GM12878 (cell line): Measurements from ENCODE around the gene TRIM46. TPM values are rescaled to one million over a fixed set of nuclear protein-coding genes. Genes with fewer than 3 reads are reported as not detected.

Source experiments
- ATAC-seq: fragments of 200-7000 bp; cut with Tn5 transposase; 3 replicates; pipeline ENCODE4 v1.9.1; 2020; ENCODE audit warnings: mild to moderate bottlenecking, moderate library complexity
- BruUV-seq: library from RNA; stranded (reverse); fragments of 400-500 nt; replicated peaks from 2 replicates; lab custom pipeline; 2021; lab: Mats Ljungman, UMichigan
- CTCF ChIA-PET: fragments of 300-600 bp; sonication (Branson Sonifier 250); formaldehyde crosslinking; extraction: SDS; loops from one replicate; lab custom pipeline; 2021; ENCODE audit warnings: inconsistent platforms; lab: Yijun Ruan, JAX
- POLR2A ChIA-PET: fragments of 350-600 bp; formaldehyde crosslinking; extraction: SDS; loops from one replicate; lab custom pipeline; 2021; ENCODE audit warnings: inconsistent platforms; lab: Charles Lee
- RAD21 ChIA-PET: fragments of 300-600 bp; sonication (Branson Sonifier 250); formaldehyde crosslinking; loops from one replicate; lab custom pipeline; 2023; ENCODE audit warnings: antibody characterized with exemption; ENCODE audit not compliant: unreplicated experiment; lab: Charles Lee
- SMC1A ChIA-PET: fragments of 300-600 bp; sonication (Branson Sonifier 250); formaldehyde crosslinking; loops from one replicate; lab custom pipeline; 2023; ENCODE audit not compliant: unreplicated experiment, uncharacterized antibody; lab: Charles Lee
- DNase-seq: peaks from one replicate; pipeline ENCODE4 v3.0.0-alpha.2; 2011; ENCODE audit warnings: low read depth, low spot score
- FAIRE-seq: peaks from 3 replicates; lab custom pipeline; 2011; peaks lifted over from hg19 to GRCh38; lab: Jason Lieb, UNC
- H2AFZ ChIP-seq: 2 replicates; pipeline ENCODE4 v1.6.0; 2011; ENCODE audit warnings: low read depth, low read length, control low read depth; ENCODE audit not compliant: control insufficient read depth
- H3K27ac ChIP-seq: 2 replicates; pipeline ENCODE4 v1.5.1; 2011; ENCODE audit warnings: control low read depth; ENCODE audit not compliant: control insufficient read depth, insufficient read depth
- H3K27me3 ChIP-seq, 2 experiments: replicated peaks in 1 of 2; 2 replicates each; pipeline versions ENCODE4 v1.6.0 to v1.6.1; 2011; ENCODE audit warnings: low read length in 1 of 2; ENCODE audit not compliant: control insufficient read depth in 2 of 2, insufficient read depth in 2 of 2
- H3K36me3 ChIP-seq, 2 experiments: 2 replicates each; pipeline ENCODE4 v1.5.1; 2011; ENCODE audit warnings: low read length in 1 of 2; ENCODE audit not compliant: control insufficient read depth in 2 of 2, insufficient read depth in 2 of 2
- H3K4me1 ChIP-seq: 2 replicates; pipeline ENCODE4 v1.6.1; 2011; ENCODE audit warnings: mild to moderate bottlenecking, low read length, moderate library complexity, mixed read lengths; ENCODE audit not compliant: control insufficient read depth, insufficient read depth
- H3K4me2 ChIP-seq: 2 replicates; pipeline ENCODE4 v1.6.0; 2011; ENCODE audit warnings: control low read depth; ENCODE audit not compliant: control insufficient read depth, insufficient read depth
- H3K4me3 ChIP-seq: fragments of 200-600 bp; sonication (generic); 2 replicates; pipeline ENCODE4 v1.5.1; 2016
- H3K79me2 ChIP-seq: 2 replicates; pipeline ENCODE4 v1.6.0; 2011; ENCODE audit warnings: low read length; ENCODE audit not compliant: control insufficient read depth, insufficient read depth
- H3K9ac ChIP-seq: 2 replicates; pipeline ENCODE4 v1.8.0; 2011; ENCODE audit warnings: low read length, control low read depth, mixed read lengths; ENCODE audit not compliant: control insufficient read depth, insufficient read depth
- H3K9me3 ChIP-seq: replicated peaks from 3 replicates; pipeline ENCODE4 v1.5.1; 2011; ENCODE audit warnings: mild to moderate bottlenecking, low read length; ENCODE audit not compliant: control insufficient read depth, insufficient read depth
- H4K20me1 ChIP-seq: 2 replicates; pipeline ENCODE4 v1.6.0; 2011; ENCODE audit not compliant: control insufficient read depth, insufficient read depth
- CBX3 ChIP-seq: fragments of 200-600 bp; sonication (generic); IDR thresholded peaks from 2 replicates; pipeline ENCODE4 v1.6.1; 2016; ENCODE audit warnings: low read depth, borderline replicate concordance
- CHD1 ChIP-seq: IDR thresholded peaks from 2 replicates; pipeline ENCODE4 v1.6.1; 2012; ENCODE audit warnings: low read depth, low read length, improper control_type of control experiment
- E2F4 ChIP-seq: IDR thresholded peaks from 2 replicates; pipeline ENCODE4 v1.6.1; 2012; ENCODE audit warnings: low read depth, low read length, improper control_type of control experiment
- IRF4 ChIP-seq: IDR thresholded peaks from 2 replicates; pipeline ENCODE4 v1.6.1; 2011; ENCODE audit warnings: low read depth, low read length
- MAX ChIP-seq: IDR thresholded peaks from 2 replicates; pipeline ENCODE4 v1.6.1; 2012; ENCODE audit warnings: low read depth, low read length, improper control_type of control experiment
- MXI1 ChIP-seq: fragments of 150-350 bp; IDR thresholded peaks from 2 replicates; pipeline ENCODE4 v1.6.1; 2011; ENCODE audit warnings: low read depth, mild to moderate bottlenecking, inconsistent platforms, low read length, improper control_type of control experiment
- NR2F1 ChIP-seq: fragments of 450-650 bp; conservative IDR thresholded peaks from 2 replicates; pipeline ENCODE4 v1.6.1; 2017; ENCODE audit warnings: mild to moderate bottlenecking
- PML ChIP-seq: IDR thresholded peaks from 2 replicates; pipeline ENCODE4 v1.6.1; 2012; ENCODE audit warnings: low read length, inconsistent platforms
- SIN3A ChIP-seq: IDR thresholded peaks from 2 replicates; pipeline ENCODE4 v1.6.1; 2012; ENCODE audit warnings: low read depth, low read length, improper control_type of control experiment
- SMAD1 ChIP-seq: fragments of 450-650 bp; IDR thresholded peaks from 2 replicates; pipeline ENCODE4 v1.6.1; 2018; ENCODE audit warnings: mild to moderate bottlenecking, low read depth; ENCODE audit not compliant: partially characterized antibody
- STAT1 ChIP-seq: fragments of 450-650 bp; conservative IDR thresholded peaks from 2 replicates; pipeline ENCODE4 v1.6.1; 2014; ENCODE audit warnings: antibody characterized with exemption, mild to moderate bottlenecking
- STAT3 ChIP-seq: IDR thresholded peaks from 2 replicates; pipeline ENCODE4 v1.6.1; 2011; ENCODE audit warnings: low read depth, low read length, improper control_type of control experiment
- TCF12 ChIP-seq: IDR thresholded peaks from 2 replicates; pipeline ENCODE4 v1.6.1; 2011; ENCODE audit warnings: low read depth, mild to moderate bottlenecking, low read length
- WGBS: methylation state at CpG from one replicate; pipeline ENCODE4 v1.1.6; 2016; ENCODE audit warnings: low lambda C conversion rate; ENCODE audit not compliant: insufficient replicate concordance, insufficient coverage; ENCODE audit errors: missing lambda C conversion rate; 5-methylcytosine and 5-hydroxymethylcytosine counted together
- in situ Hi-C: fragments of 300-500 bp; cut with MboI; formaldehyde crosslinking; loops from 9 replicates; pipeline ENCODE4 v1.14.3; 2018; ENCODE audit warnings: mixed read lengths
- intact Hi-C: fragments of 100-400 bp; cut with micrococcal nuclease; formaldehyde crosslinking; loops from one replicate; pipeline ENCODE4 v1.14.2; 2022; ENCODE audit not compliant: unreplicated experiment
- polyA plus RNA-seq, 11 experiments: library from polyadenylated mRNA; depleted of rRNA in 4 of 11; unstranded in 6 of 11; stranded (reverse) in 5 of 11; fragments of >200 nt; fragmentation: Nextera tagmentation in 4 of 11; fragmentation: Illumina TruSeq in 1 of 11; extraction: Ambion mirVana in 4 of 11; extraction: Trizol in 1 of 11; gene quantifications; 1 replicate in 1 of 11; 2 replicates in 10 of 11; pipeline versions ENCODE4 v1.2.1 to v1.2.3, GENCODE V29; 2011 to 2016; ENCODE audit warnings: inconsistent platforms in 2 of 11, missing spikeins in 2 of 11, low read depth in 1 of 11
- total RNA-seq, 4 experiments: library from RNA; depleted of rRNA in 3 of 4; stranded (reverse); fragments of >200 nt in 3 of 4; fragmentation: Illumina TruSeq in 1 of 4; extraction: Trizol in 1 of 4; gene quantifications; 2 replicates each; pipeline versions ENCODE4 v1.2.1 to v1.2.3, GENCODE V29; 2013 to 2021

The TRIM46 gene
- total and polyA plus RNA-seq, 10 of the 15 experiments (the other 5 are each of a cell fraction or from before 2014, with no cell fraction given) = 0.08 to 3.1 (median 0.97) TPM

- RAD21 ChIA-PET = interaction anchor here (1.4 kb wide), 1 partner anchor 21 kb away, joined by 4 read pairs; no protein-coding TSS in a partner anchor
- no peaks in the 10 kb centered on the region; a peak in 1 of 4 replicates for H3K27me3 ChIP-seq
- SMC1A ChIA-PET = interaction anchor here (1.2 kb wide), 1 partner anchor 38 kb away, joined by 3 read pairs; no protein-coding TSS in a partner anchor
- peaks cover 14% of the 10 kb centered on the region for H3K4me1 ChIP-seq
- no peak overlapping the region for H3K4me2 ChIP-seq
- BruUV-seq = no TSS peak
- no peak for FAIRE-seq
- in situ Hi-C loops (no loop called here), intact Hi-C loops (loop anchor here (5.0 kb wide), 2 partner anchors 37 to 387 kb away; a partner anchor contains a TSS)
- H4K20me1 ChIP-seq = no peaks in the 10 kb centered on the region
- POLR2A ChIA-PET = interaction anchor here (0.6 kb wide), 1 partner anchor 41 kb away, joined by 3 read pairs; no protein-coding TSS in a partner anchor
- no peak overlapping the region for H3K9ac ChIP-seq
- TF ChIP-seq MXI1 (no peak), SMAD1 (no peak), CBX3 (no peak), E2F4 (no peak), STAT3 (no peak), PML (no peak), SIN3A (no peak), TCF12 (no peak), MAX (no peak), CHD1 (no peak), NR2F1 (no peak), IRF4 (no peak), STAT1 (no peak)
- H2AFZ ChIP-seq = no peak overlapping the region
- no peak for ATAC-seq
- no peaks in the 10 kb centered on the region for H3K36me3 ChIP-seq
- CTCF ChIA-PET = interaction anchor here (0.6 to 5.7 kb wide), 6 partner anchors 11 to 405 kb away, joined by 3 to 154 read pairs (median 6); partner anchors contain the start of genes KRTCAP2 and MSTO1
- H3K27ac ChIP-seq = no peak overlapping the region
- WGBS = 83% methylated on average over 14 of the region's 14 CpGs
- peaks cover 10% of the 10 kb centered on the region for H3K79me2 ChIP-seq
- no peak overlapping the region for H3K4me3 ChIP-seq
- no peak for DNase-seq
- no peaks in the 10 kb centered on the region for H3K9me3 ChIP-seq
Observed at GRCh38 chr1:155205035-155205434, 31.4 kb downstream of the TRIM46 start.
